Left ventricle myocardium superior (tissue), 1 donor: ENCODE results near the gene UQCR11. TPM values are rescaled to one million over a fixed set of nuclear protein-coding genes. Genes with fewer than 3 reads are reported as not detected.

ENCODE experiments used
- ATAC-seq: fragments of 200-7000 bp; cut with Tn5 transposase; one replicate; pipeline ENCODE4 v1.9.1; 2020; ENCODE audit warnings: mild to moderate bottlenecking, moderate library complexity
- DNase-seq: peaks from one replicate; pipeline ENCODE4 v3.0.0-alpha.2; 2020
- intact Hi-C: fragments of 100-400 bp; cut with micrococcal nuclease; formaldehyde crosslinking; loops from one replicate; pipeline ENCODE4 v1.11.0; 2022
- total RNA-seq: library from RNA; stranded (reverse); fragmentation: NEBNext Ultra II Directional; extraction: Animal tissue kit (Norgen Biotek cat#: 25700); gene quantifications from one replicate; pipeline ENCODE4 v1.2.1, GENCODE V29; 2021
- donor health status: DM: no; HTN: yes; CAD: no; lungs with severe emphysema.

UQCR11 gene
- total RNA-seq, 1 donor from 2014 or later = 1,120 TPM

GRCh38 chr19:1575323-1576241 lies 29.7 kb downstream of the UQCR11 start:
- intact Hi-C loops = no loop called here
- DNase-seq (no peak), ATAC-seq (no peak)

- intact Hi-C loops = no loop called here
- DNase-seq = no peak
Measured at GRCh38 chr19:1574354-1575136, 30.7 kb downstream of the UQCR11 start.

GRCh38 chr19:1572795-1573194 lies 32.5 kb downstream of the UQCR11 start:
- no peak for DNase-seq
- no peak for ATAC-seq
- intact Hi-C loops = no loop called here

More at GRCh38 chr19:1574354-1575136, 30.7 kb downstream of the UQCR11 start:
- ATAC-seq = no peak

GRCh38 chr19:1571358-1571757 lies 33.9 kb downstream of the UQCR11 start:
- intact Hi-C loops = no loop called here
- DNase-seq = no peak
- no peak for ATAC-seq

- no peak for ATAC-seq
- intact Hi-C loops = no loop called here
- no peak for DNase-seq
Measured at GRCh38 chr19:1570836-1571235, 34.4 kb downstream of the UQCR11 start.

- DNase-seq (no peak), ATAC-seq (no peak)
- intact Hi-C loops = no loop called here
Measured at GRCh38 chr19:1569997-1570396, 35.3 kb downstream of the UQCR11 start.

- DNase-seq (peak; percentile 91), ATAC-seq (peak; percentile 84)
- intact Hi-C loops = no loop called here
Measured at GRCh38 chr19:1568320-1569019, 36.8 kb downstream of the UQCR11 start, which contains the start of gene MEX3D. MEX3D (minus strand) TSS chr19:1568325; CDS start chr19:1568058, 267 bp downstream.

- DNase-seq (no peak), ATAC-seq (no peak)
- intact Hi-C loops = no loop called here
Measured at GRCh38 chr19:1567848-1568227, 37.4 kb downstream of the UQCR11 start.

- no peak for ATAC-seq
- intact Hi-C loops = no loop called here
- peak; percentile 67 for DNase-seq
Measured at GRCh38 chr19:1567116-1567847, 38.0 kb downstream of the UQCR11 start.

- intact Hi-C loops = no loop called here
- ATAC-seq (peak; percentile 84), DNase-seq (peak; percentile 73)
Measured at GRCh38 chr19:1566392-1567115, 38.7 kb downstream of the UQCR11 start.

GRCh38 chr19:1563251-1563650 lies 42.0 kb downstream of the UQCR11 start:
- ATAC-seq = no peak
- DNase-seq = no peak
- intact Hi-C loops = no loop called here

GRCh38 chr19:1561236-1561842 lies 43.9 kb downstream of the UQCR11 start:
- intact Hi-C loops = no loop called here
- ATAC-seq = no peak
- DNase-seq = no peak

- ATAC-seq = no peak
- intact Hi-C loops = no loop called here
- no peak for DNase-seq
Measured at GRCh38 chr19:1560286-1560882, 44.9 kb downstream of the UQCR11 start.

GRCh38 chr19:1558552-1558951 lies 46.7 kb downstream of the UQCR11 start:
- ATAC-seq (no peak), DNase-seq (no peak)
- intact Hi-C loops = no loop called here

- DNase-seq (no peak), ATAC-seq (no peak)
- intact Hi-C loops = no loop called here
Measured at GRCh38 chr19:1556390-1557070, 48.7 kb downstream of the UQCR11 start.

- no peak for DNase-seq
- intact Hi-C loops = no loop called here
- no peak for ATAC-seq
Measured at GRCh38 chr19:1555487-1556389, 49.5 kb downstream of the UQCR11 start.
